Renal pelvis (tissue), 4 donors: ENCODE data around the gene MTFR1L. TPM values are rescaled to one million over a fixed set of nuclear protein-coding genes. Genes with fewer than 3 reads are reported as not detected.
"Not testable (repeated sequence)": the region's sequence is repeated elsewhere in the genome, so short reads cannot be mapped to it uniquely, and the experiment has no call there.

Experiments
- DNase-seq: peaks from one replicate; pipeline ENCODE4 v3.0.0-alpha.2; 2013
- polyA plus RNA-seq, 3 donors: library from polyadenylated mRNA; unstranded; fragments of 120-200 nt; gene quantifications; one replicate each; pipeline ENCODE4 v1.2.1, GENCODE V29; 2013; ENCODE audit not compliant: insufficient read length in 3 of 3

The MTFR1L gene
- polyA plus RNA-seq, 3 donors, result 86.2 to 120 (median 95.4) TPM

DNA sequence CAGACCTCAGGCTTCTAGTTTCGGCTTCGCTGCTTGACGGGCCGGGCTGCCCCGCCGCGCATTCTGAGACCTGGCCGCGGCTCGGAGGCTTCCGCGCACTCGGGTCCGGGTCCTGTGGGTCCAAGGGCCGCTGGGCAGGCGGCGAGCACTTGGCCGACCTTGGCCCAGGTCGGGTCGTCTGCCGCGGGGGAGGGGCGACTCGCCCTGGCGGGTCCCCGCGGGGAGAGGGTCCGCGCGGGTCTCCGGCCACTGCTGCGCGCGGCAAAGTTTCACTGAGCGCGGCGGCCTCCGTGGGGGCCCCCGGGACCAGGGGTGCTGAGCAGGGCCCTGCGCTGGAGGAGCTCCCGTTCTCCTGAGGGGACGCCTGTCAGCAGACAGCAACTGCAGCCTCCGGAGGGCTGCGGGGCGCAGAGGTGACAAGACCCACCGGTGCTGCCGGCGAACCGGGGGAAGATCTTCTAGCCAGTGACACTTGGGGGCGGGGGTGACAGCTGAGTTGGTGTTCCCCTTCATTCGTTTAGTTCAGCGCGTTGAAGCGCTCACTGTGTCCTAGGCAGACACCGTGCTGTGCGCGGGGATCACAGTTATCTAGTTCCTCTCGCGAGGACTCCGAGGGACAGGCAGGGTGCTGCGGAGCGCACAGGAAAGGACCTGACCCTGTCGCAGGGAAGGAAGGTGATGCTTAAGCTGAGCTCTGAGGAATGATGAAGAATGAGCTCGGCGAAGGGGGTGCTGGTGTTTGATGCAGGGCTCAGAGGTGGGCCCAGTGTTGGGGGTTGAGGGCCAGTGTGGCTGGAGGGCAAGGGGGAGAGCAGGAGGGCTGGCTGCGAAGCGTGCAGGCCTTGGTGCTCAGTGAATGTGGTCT is 725 bp downstream of the MTFR1L start:
- peak; percentile 42 for DNase-seq

DNA sequence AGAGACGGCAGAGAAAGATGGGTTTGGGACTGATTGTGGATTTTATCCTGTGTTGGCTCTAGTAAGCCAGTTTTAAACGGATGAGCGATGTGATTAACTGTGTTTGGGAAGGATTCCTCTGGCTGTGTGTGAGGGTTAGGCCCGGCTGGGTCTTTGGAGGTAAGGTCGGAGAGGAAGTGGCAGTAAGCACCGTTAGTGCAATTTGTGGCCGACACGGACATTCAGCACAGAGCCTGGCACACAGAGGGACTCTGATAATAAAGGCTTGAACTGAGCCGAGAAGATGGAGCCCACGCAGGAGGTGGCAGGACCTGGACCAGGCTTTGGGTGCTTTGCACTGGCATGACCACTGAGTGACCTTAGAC is 1.3 kb downstream of the MTFR1L start:
- DNase-seq, result no peak

DNA sequence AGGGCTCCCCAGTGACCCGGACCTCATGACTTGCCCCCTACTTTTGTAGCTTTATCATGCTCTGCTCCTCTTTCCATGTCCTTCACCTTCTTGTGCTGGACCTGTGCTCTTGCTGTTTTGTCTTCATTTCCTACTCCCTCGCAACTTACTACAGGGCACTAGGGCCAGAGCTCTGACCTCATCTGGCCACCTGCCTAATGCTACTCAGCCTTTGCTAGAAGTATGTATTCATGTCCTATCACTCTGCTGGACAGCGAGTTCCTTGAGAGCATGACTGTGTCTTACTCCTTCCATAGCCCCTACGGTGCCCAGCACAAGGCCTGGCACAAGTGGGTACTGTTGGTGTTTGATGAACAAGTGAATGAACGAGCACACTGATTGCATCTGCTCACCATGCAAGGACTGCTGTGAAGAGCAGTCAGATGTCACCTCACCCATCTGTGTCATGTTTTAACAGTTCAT is 1.9 kb downstream of the MTFR1L start:
- no peak for DNase-seq

- no peak for DNase-seq
These were observed 5.9 kb downstream of the MTFR1L start for GRCh38 chr1:25825605-25826004.

DNA sequence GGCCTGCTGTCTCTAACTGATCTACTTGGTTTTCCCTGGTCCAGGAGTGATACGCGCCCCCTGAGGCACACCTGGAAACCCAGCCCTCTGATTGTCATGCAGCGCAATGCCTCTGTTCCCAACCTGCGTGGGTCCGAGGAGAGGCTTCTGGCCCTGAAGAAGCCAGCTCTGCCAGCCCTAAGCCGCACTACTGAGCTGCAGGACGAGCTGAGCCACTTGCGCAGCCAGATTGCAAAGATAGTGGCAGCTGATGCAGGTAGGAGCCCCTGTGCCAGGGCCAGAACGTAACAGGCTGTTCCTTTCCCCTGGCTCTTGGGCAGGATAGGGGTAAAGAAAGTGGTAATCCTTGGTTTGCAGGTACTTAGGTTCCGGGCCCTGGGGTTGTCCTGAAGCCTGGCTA is 6.8 kb downstream of the MTFR1L start:
- no peak for DNase-seq

DNA sequence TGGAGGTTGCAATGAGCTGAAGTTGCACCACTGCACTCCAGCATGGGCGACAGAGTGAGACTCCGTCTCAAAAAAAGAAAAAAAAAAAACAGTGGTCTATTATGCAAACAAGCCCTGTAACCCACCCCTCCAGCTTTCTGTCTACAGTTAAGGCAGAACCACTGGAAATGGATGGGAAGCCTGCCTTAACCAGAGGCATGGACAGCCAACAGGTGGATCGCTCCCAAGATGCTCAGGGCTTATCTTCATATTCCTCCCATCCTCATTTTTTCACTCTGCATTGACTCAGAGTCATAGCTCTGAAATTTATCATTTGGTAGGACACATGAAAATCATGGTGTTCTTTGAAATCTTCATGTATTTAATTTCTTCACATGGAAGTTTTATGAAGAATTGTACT is 8.7 kb downstream of the MTFR1L start:
- DNase-seq, result no peak

GRCh38 chr1:25829046-25829445 is 9.3 kb downstream of the MTFR1L start:
- DNase-seq, result no peak

DNA sequence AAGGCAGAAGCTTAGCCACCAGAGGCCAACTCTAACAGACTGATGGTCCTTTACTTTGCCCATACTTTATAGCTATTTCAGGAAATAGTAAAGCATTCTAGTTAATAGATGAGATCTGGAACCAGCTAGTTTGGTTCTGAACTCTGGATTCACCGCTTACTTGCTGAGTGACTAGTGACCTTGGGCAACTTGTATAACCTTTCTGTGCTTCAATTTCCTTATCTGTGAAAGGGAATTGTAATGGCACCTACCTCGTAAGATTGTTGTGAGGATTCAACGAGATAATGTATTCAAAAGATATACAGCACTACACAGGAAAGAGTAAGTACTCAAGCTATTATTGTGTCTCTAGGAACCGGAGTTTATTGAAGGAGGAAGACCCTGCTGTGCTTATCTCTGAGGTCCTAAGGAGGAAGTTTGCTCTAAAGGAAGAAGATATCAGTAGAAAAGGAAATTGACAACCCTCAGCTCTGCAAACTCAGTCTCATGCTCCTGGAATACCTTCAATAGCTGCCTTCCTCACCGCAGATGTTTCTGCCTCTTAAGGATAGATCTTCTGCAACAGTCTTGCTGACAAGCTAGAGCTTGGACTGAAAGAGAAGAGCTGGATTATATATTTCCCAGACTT is 11.9 kb downstream of the MTFR1L start:
- no peak for DNase-seq

GRCh38 chr1:25832336-25833037 is 12.7 kb downstream of the MTFR1L start:
- no peak for DNase-seq

DNA sequence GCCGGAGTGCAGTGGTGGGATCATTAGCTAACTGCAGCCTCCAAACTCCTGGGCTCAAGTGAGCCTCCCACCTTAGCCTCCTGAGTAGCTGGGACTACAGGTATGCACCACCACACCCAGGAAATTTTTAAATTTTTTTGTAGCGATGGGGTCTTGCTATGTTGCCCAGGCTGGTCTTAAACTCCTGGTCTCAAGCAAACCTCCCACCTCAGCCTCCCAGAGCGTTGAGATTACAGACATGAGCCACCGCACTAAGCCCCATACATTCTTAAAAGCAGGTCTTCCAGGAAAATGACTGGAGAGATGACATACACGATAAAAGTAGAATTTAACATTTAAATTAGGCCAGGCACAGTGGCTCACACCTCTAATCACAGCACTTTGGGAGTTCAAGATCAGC is 13.4 kb downstream of the MTFR1L start:
- no peak for DNase-seq

GRCh38 chr1:25834894-25835293 is 15.1 kb downstream of the MTFR1L start:
- no peak for DNase-seq

DNA sequence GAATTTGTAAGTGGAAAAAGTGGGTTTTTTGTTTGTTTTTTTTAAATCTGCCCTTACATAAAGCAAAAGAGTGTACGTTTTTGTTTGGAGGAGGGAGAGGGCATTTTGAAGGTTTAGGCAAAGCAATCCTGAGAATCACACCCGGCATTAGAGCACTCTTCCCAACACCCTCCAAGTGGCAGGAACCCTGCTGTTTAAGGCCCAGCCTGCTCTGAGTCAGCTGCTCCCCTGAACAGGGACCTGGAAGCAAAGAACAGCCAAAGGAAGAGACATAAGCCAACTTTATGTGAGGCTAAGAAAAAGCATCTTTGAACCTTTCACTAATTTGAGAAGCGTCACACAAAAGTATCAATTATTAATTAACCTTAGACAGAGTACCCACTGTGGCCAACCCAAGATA is 16.9 kb downstream of the MTFR1L start:
- DNase-seq, result no peak

DNA sequence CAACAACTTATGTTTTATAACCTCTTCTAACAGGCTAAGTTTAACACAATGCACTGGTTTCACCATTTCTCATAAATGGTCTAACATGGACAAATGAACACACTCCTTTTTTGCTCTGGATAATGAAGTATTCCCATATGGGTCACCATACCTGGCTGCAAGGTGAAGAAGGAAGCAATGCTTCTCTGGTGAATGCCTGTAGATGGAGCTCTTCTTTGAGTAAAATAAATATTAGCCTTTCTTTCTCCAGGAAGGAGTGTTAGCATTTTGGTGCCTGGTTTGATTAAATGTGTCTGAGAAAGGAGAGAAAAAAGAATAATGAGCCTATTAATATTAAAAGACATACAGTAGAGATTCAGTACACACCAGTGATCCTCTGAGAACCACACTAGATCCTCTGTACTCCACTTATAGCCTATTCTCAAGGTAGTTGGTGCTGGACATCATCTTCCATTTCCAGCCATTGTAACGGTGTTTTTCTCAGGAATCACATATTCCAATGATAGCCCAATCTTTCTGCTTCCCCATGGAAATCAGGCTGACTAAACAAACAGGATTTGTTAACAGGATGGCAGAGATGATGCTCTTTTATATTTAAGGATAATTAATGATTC is 17.6 kb downstream of the MTFR1L start:
- no peak for DNase-seq

- not testable (repeated sequence) for DNase-seq
These were observed 20.1 kb downstream of the MTFR1L start for GRCh38 chr1:25839808-25840207.

- DNase-seq, result no peak
These were observed 23.7 kb downstream of the MTFR1L start for GRCh38 chr1:25843483-25843882.

DNA sequence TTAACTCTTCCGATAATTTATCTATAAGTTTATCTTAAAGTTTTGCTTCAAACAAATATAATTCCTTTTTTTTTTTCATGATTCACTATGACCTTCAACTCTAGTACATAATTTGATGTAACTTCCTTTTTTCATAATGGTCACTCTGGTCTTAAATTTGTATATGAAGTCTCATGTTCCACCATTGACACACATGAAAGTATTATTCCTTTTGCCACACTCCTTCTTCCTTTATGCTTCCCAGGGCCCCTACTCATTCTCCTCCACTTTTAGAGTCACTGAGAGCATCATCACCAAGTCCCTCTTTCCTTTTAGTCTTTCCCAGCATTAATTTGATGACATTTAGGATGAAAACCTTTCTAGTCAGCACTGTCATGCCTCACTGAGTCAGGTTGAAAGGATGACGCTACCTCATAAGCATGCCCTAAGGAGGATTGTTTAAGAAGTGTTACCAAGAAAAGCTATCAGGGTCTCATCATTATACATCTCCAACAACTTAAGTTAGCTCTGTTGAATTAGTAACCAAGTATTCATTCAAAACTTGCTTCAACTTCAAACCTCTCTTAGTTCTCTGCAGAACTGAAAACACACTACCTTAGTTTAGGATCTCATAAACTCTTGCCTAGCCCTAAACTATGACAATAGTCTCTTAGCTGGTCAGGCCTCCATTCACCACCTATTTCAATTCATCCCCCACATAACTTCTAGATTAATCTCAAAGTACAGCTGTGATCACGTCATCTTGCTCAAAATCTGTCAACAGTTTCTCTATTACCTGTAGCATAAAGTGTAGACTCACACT is 25.0 kb downstream of the MTFR1L start:
- no peak for DNase-seq

- DNase-seq, result no peak
These were observed 25.9 kb downstream of the MTFR1L start for GRCh38 chr1:25845664-25846063.

GRCh38 chr1:25847929-25848328 is 28.2 kb downstream of the MTFR1L start:
- no peak for DNase-seq

DNA sequence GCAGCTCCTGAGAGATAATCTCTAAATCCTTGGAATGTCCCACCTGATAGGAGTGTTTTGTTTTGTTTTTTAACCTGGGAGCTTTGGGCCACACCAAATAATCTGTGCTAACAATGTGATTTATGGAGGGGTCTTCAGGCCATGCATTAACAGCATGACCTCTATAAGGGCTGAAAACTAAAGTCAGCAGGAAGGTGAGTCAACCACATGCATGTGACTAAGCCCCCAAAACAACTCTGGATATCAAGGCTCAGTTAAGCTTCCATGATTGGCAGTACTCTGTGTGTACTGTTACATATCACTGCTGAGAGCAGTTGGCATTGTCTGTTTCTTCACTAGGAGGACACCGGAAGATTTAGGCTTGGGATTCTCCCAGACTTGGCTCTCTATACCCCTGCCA is 28.8 kb downstream of the MTFR1L start:
- no peak for DNase-seq

- DNase-seq, result no peak
These were observed 34.8 kb downstream of the MTFR1L start for GRCh38 chr1:25854554-25854953.

DNA sequence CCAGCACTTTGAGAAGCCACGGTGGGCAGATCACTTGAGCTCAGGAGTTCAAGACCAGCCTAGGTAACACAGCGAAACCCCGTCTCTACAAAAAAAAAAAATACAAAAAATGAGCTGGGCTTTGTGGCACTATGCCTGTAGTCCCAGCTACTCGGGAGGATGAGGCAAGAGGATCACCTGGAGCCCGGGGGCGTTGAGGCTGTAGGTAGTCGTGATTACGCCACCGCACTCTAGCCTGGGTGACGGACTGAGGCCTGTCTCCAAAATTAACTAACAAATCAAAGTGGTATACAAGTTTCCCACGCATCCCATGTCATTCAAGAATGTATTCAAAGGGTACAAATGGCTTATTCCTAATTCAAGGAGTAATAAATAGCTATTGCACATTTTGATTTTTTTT is 37.1 kb downstream of the MTFR1L start:
- no peak for DNase-seq

- DNase-seq, result no peak
These were observed 38.7 kb downstream of the MTFR1L start for GRCh38 chr1:25858494-25858893.
